SW 1271 (cell line): Measurements from ENCODE around the gene SAFB2.
A peak's percentile ranks its signal among the peaks of the same experiment; 100 is the strongest.

ENCODE experiments used
- DNase-seq, 2 experiments: peaks; one replicate each; lab custom pipeline; 2025; lab: John Stamatoyannopoulos, UW

Gene SAFB2

DNA sequence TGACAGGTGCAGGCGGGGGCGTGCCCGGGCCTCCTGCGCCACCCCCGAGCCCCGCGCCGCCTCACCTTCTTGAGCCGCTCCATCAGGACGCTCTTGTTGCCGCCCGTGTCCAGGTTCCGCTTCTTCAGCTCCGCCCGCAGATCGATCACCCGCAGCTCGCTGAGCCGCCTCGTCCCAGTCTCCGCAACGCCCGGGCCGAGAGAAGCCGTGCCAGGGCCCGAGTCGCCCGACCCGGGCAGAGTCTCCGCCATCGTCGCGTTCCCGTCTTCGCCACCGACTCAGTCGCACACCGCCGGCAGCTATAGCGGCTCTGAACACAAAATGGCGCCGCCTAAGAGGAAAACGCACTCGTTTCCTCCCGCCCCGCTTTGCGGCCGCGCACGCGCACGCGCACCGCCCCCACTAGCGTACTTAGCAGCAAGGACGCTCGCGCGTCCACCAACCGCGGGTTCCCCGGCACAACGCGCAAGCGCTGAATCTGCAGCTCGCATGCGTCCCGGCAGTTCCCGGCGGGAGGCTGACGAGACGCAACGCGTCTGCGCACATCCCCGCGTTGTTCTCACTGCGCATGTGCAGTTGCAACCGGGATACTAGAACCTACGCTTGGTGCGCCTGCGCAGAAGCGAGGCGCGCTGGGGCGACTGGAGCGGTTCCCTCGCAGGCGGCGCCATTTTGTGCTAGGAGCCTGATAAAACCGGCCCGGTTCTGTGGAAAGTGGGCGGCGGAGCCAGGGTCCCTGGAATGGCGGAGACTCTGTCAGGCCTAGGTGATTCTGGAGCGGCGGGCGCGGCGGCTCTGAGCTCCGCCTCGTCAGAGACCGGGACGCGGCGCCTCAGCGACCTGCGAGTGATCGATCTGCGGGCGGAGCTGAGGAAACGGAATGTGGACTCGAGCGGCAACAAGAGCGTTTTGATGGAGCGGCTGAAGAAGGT is at the start of gene SAFB2, which contains the start of gene SAFB:
TSS of gene SAFB2 (minus strand) at position 312 of the 932 bp plus-strand sequence. CDS start at position 251, 61 bp downstream.
TSS of gene SAFB (plus strand) at position 619 of the 932 bp plus-strand sequence. CDS start at position 742, 123 bp downstream.
- DNase-seq: peak; percentile 96

DNA sequence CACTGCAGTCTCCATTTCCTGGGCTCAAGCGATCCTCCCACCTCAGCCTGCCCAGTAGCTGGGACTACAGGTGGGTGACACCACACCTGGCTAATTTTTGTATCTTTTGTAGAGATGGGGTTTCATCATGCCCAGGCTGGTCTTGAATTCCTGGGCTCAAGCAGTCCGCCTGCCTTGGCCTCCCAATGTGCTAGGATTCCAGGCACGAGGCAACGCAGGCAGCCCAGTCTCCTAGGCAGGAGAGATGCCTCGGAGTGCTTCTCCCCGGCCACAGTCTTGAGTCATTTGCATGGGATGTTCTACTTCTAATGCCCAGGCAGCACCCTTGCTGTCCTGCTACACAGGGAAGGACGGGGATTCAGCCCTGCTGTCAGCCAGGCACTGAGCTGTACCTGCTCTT is 49.0 kb upstream of the SAFB2 start:
- no peak for DNase-seq

DNA sequence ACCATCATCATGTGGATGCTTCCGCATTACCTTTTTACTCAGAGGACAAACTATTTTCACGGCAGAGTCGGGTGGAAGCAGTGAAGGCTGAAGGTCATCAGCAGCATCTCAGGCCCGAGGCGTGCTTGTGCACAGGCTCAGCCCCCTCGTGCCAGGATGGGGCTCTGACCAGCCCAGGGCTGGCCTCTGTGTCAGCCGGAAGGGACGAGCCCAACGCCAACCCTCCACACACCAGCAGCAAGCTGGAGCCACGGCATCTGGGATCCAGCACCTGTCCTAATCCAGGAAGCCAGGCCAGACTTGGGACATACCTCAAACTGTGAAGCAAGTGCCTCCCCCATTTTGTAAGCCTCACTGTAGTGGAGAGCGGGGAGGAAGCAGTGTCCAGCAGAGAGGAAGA is 46.6 kb upstream of the SAFB2 start:
- DNase-seq: no peak

DNA sequence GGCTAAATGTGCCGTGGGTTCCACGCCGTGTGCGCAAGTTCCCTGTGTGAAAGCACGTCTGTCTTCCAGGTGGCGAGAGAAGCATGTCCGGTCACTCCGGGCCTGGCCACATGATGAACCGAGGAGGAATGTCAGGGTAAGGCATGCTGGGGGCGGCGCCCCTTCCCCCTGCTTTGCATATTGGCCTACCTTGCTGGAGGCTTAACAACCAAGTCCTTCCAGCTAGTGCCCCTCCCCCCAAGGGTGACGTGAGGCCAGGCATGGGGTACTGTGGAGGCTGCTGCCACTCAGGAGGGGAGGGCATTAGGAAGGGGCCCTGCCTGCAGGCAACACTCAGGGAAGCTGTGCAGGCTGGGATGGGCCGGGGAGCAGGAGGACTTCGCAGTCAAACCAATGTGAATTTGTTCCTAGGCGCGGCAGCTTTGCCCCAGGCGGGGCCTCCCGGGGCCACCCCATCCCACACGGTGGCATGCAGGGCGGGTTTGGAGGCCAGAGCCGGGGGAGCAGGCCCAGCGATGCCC is 45.2 kb upstream of the SAFB2 start:
- DNase-seq: no peak

DNA sequence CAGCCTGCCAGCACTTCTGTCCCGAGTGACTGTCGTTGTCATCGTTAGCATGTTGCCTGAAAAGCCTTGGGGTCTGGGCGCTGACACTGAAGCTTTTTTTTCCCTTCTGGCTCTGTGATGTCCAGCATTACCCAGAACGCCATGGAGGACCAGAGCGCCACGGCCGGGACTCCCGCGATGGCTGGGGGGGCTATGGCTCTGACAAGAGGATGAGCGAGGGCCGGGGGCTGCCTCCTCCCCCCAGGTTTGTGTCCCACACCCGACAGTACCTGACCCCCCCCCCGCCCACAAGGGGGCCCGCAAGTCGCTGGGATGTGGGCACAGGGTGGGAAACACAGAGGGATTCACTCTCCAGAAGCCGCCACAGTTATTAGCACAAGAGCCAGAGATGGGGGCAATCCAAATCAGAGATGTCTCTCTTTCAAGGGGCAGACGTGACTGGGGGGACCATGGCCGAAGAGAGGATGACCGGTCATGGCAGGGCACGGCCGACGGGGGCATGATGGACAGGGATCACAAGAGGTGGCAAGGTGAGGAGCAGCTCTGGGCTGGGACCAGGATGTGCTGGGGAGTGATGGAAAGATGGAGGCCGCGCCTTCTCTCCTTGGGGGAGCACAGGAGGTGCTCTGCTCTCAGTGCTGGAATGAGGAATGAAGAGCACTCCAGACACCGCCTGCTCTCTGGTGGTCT is 44.5 kb upstream of the SAFB2 start:
- no peak for DNase-seq

DNA sequence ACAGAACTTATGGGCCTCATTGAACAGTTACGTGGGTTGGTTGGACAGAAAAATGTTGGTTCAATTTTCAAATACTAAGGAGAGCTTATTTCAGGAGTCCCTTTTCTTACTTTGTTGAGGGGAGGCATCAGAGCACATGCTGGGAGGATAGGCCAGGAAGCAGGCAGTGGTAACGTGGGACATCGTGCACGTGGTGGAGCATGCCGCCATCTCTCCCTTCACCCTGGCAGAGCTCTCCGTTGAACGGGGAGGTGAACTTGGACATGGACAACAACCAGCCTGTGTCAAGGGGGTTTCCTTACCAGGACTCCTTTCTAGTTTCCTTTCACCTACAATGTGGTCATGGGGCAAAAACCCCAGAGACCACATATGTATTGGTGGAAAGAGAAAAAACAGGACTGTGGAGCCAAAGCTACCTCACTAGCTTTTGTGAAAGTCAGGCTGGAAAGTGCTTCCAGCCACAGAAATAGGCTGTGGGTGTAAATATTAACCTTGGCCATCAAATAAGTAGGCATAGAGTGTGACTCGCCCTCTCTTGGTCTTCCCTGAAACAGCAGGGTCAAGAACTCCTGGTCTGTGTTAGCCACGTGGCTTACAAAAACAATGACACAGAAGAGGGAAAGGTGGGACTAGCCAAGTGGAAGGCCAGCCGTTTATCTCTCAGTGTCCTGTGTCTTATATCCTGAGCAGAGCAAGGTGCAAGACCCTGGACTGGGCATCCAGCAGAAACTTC is 43.4 kb upstream of the SAFB2 start:
- peak; percentile 9 to 33 for DNase-seq

DNA sequence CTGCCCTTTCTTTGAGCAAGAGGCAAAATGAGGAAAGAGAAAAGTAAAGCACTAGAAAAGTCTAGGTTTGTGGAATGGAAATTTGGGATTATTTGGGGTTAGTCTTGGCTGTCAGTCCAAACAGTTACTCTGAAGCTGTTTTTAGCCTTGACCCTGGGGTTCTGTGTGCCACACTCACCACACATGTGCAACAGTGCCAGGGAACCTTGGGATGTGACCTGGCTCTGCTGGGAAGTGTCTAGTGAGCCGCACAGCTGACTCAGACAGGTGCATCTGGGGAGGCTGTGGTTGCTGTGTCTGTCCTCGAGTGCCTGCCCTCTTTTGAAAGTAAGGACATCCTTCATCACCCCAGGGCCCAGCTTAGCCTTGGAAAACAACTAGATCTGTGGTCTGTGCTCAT is 41.9 kb upstream of the SAFB2 start:
- no peak for DNase-seq

DNA sequence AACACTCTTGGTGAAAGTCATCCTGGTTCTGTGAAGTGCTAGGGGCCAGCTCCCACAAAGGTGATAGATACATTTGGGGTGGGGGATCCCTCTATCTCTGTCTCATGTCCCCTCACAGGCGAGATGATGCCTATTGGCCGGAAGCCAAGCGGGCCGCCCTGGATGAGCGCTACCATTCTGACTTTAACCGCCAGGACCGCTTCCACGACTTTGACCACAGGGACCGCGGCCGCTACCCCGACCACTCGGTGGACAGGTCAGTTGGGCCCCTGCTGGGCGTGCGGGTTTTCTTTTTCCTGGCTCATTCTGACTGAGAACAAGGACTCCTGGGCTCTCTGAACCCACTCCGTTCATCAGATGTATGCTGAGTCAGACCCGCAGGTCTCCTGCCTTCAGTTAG is 41.3 kb upstream of the SAFB2 start:
- DNase-seq: no peak

DNA sequence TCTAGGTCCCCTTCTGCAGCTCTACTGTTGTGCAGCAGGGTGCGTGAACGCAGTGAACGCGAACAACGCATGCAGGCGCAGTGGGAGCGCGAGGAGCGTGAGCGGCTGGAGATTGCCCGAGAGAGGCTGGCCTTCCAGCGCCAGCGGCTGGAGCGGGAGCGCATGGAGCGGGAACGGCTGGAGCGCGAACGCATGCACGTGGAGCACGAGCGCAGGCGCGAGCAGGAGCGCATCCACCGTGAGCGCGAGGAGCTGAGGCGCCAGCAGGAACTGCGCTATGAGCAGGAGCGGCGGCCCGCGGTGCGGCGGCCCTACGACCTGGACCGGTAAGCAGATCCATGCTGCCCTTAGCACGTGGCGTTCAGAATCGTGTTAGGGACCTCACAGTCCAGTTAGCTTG is 38.9 kb upstream of the SAFB2 start:
- DNase-seq: no peak

DNA sequence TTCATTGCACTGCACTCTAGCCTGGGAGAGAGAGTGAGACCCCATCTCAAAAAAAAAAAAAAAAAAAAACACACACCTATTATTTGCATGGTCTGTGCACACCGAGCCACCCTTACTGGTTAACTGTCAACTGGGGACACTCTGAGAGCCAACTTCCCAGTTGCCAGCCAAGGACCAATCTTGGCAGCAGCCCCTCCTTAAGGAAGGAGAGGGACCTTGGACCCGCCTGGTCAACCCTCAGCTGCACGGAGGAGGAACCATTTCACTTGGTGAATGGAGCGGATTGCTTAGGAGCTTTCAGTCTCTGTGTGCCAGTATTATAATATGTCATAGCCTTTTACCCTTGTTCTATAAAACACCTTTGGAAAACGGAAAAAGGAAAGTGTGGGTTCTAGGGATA is 32.8 kb upstream of the SAFB2 start:
- no peak for DNase-seq

DNA sequence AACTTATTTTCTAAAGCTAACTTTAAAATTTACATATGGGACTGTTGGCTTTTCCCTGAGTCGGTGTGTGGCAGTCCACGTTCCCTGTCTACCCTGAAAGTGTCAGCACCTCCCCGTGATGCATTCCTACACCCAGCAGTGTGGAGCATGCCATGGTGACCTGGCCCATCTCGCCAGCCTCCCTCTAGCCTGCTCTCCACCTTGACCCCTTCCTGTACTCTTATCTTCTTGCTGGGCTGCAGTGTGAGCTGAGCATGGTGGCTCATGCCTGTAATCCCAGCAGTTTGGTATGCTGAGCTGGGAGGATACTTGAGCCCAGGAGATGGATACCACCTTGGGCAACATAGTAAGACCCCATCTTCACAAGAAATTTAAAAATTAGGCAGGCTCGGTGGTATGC is 32.4 kb upstream of the SAFB2 start:
- no peak for DNase-seq

DNA sequence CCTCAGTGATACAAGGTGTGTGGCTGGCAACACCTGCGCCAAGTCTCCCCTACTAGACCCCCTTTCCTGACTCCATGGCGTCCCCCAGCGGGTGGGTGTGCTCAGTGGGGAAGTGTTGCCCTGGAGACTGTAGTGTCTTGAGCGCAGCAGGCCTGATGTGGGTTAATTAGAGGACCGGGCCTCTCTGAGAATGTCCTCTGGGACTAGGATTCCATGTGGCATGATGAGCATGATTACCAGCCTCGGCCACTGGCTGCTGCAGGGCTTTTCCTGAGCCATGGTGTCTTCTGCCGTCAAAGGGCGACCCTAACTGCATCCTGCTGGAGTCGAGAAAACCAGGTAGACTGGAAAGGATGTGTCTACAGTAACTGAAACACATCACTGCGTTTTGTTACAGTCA is 29.7 kb upstream of the SAFB2 start:
- DNase-seq: no peak

DNA sequence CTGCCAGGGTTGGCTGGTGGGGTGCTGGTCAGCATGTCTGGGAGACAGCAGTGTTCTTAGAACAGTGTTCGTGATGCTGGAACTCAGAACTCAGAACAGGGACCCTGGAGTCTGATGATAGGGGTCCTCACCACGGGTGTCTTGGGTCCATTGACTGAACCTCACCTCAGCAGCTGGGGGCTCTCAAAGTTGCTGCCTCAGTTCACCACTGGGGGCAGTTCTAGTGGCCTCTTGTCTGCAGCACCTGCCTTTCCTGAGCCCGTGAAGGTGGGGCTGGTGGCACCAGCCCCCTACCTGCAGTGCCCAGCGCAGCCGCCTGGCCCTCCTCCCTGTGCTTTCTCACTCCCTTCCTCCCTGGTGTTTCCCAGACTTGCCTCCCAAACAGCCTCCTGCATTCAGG is 28.8 kb upstream of the SAFB2 start:
- DNase-seq: no peak

DNA sequence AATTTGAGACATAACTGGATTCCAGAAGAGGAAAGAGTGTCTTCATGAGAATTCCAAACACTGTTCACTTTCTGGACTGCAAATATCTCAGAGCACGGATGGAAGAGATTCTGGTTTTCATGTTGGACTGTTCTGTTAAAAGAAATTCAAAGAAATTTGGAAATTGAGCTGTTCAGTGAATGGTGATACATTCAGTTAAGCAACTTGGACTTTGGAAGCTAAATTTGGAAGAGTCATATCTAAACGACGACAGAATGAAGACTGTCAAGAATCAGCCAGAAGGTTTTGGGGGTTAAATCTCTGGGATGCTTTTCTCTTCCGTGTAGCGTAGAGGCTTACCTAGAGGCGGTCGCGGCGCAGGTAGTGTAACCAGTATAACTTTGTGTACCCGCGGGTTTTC is 25.9 kb upstream of the SAFB2 start:
- no peak for DNase-seq

DNA sequence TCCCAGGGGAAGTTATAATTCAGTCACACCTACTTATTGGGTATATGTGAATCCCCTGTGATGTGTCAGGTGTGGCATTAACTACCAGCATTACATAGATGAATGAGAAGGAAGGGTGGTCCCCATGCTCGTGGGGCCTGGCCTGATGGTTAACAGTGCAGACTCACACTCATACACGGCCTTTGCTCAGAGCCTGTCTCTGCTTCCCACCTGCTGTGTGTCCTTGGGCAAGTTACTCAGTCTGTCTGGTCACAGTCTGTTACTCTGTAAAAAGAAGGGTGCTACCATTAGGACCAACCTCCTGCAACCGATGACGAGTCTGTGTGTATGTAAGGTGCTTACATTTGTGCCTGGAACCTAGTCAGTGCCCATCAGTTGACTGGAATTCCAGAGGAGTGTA is 24.1 kb upstream of the SAFB2 start:
- DNase-seq: no peak

DNA sequence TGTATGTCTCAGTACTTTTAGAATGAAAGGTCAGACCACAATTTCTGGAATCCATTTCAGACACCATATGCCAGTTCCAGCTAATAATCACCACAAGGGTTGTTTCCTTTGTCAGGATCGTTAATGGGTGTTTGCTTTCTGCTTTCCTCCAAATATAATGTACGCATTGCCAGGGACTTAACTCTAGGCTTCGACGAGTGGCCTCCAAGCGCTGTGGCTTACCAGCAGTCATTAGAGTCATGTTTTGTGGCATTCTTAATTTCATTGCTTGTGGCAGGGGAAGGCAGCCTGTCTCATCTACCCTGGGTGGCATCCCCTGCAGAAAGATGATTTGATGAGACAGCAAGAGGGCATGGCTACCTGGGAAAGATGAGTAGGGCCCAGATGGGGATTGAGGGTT is 22.8 kb upstream of the SAFB2 start:
- DNase-seq: no peak

DNA sequence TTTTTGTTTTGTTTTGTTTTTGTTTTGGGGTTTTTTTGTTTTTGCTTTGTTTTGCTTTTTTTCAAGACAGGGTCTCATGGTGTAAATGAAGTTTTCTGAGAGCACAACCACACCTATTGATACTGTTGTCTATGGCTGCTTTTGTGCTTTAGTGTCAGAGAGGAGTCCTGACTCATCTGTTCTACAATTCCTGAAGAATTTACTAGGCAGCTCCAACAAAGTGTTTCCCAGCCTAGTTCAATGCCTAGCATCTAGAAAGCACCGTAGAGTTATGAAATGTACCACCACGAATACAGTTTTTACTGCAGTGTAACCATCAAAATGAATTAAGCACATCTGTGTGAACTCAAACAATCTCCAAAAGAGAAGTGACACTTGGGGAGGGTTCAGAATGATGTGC is 21.5 kb upstream of the SAFB2 start:
- no peak for DNase-seq

DNA sequence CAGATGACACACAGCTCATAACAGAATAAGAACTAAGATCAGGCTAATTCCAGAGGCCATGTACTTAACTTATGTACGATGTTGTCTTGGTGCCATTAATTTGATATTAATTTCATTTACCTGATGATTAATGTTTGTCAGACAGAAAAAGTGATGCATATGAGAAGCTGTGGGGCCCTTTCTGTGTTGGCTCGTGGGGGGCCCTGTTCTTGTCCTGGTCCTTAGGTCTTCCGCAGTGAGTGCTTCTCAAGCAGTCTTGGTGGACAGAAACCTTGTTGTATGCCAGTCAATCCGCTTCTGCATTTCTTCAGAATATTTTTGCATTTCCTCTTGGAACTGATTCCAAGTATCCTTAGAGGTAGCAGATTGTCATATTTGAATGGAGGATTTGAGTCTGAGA is 20.5 kb upstream of the SAFB2 start:
- no peak for DNase-seq

DNA sequence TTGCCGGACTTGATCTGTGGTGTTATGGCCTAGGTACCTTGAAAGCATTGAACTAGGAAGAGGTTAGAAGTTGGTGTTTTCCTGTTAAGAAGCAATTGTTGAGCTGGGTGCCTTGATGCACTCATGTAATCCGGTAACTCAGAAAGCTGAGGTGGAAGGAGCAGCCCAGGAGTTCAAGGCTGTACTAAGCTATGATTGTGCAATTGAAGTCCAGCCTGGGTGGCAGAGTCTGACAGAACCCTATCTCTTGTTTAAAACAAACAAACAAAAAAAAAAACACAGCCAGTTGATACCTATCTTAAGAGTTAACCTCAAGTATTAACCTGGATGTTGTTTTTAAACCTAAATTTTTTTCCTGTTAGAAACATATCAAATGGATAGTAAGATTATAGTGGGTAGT is 19.6 kb upstream of the SAFB2 start:
- no peak for DNase-seq

DNA sequence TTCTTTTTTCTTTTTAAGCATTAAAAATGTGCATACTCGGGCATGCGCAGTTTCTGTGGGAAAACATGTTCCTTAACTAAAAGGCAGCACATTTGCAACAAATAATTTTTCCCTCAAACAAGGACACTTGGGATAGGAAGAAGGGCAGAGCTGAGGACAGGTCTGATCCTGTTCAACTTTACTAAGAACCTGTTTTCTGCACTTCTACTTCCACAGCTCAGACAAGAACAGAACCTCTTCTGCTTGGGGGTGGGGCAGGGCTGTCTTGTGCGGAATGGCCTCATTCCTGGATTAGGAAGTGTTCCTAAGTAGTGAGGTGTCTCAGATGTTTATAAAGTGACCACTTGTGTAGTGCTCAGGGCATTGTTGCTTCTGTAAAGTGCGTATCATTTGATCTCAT is 18.6 kb upstream of the SAFB2 start:
- DNase-seq: no peak

DNA sequence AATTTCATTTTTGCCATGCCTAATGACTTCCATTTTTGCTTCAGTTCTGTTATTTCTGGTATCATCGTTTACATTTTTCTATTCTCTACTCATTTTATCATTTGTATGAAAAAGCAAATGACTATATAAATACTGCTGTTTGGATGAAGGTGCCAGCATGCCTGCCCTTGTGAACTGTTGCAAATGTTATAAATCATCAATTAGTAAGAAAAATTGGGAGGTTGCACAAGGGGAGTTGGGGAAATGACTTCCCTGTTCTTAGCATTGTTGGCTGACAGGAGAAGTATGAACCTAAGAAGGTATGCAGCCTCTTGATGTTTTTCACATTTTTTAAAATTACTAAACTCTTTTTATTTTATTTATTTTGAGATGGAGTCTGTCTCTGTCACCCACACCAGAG is 15.4 kb upstream of the SAFB2 start:
- no peak for DNase-seq

DNA sequence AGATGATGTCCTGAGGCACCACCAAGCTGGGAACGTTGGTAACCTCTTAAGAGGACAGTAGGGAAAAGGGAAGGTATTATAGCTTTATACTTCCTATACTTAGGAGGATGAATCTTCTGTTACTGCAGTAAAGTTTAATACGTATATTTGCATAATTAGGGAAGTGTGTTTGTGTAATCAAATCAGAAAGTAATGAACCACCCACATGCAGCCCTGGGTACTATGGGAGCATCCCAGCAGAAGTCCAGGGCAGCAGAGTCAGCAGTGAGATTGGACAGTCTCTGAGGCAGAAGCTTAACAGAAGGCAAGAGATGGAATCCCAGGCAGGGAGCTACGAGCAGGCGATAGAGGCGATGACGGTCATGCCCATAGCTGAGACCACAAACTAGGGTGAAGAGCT is 12.9 kb upstream of the SAFB2 start:
- DNase-seq: no peak
